RWPE1 (cell line): ENCODE data around the gene UBE2G2.
A peak's percentile ranks its signal among the peaks of the same experiment; 100 is the strongest.

Experiments
- CTCF ChIA-PET: fragments of 350-600 bp; sonication (Branson Sonifier 250); formaldehyde crosslinking; extraction: SDS; loops from one replicate; lab custom pipeline; 2021; lab: Yijun Ruan, JAX
- POLR2A ChIA-PET: fragments of 400-600 bp; formaldehyde crosslinking; extraction: SDS; loops from one replicate; lab custom pipeline; 2020; ENCODE audit warnings: antibody characterized with exemption; ENCODE audit not compliant: low non-redundant PET; lab: Yijun Ruan, JAX
- DNase-seq: peaks from one replicate; pipeline ENCODE4 v3.0.0; 2012; ENCODE audit warnings: low spot score
- H3K27ac ChIP-seq: fragments of 450-650 bp; 2 replicates; pipeline ENCODE4 v1.5.1; 2017
- TF ChIP-seq, protein P1 (sequence below): fragments of 450-650 bp; conservative IDR thresholded peaks from 2 replicates; pipeline ENCODE4 v1.5.1; 2017; ENCODE audit warnings: low read depth, mild to moderate bottlenecking

The UBE2G2 gene

DNA sequence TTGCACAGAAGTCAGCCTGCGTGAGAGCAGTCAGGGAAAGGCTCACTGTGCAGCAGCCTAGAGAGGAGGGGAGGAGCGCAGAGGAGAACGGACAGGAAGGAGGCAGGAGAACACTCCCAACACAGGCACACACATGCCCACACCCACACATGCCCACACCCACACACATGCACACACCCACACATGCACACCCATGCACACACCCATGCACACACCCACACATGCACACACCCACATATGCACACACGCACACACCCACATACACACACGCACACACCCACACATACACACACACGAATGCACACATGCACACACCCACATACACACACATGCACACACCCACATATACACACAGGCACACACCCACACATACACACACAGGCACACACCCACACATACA is 9.2 kb upstream of the UBE2G2 start:
- H3K27ac ChIP-seq: peak overlapping the region; percentile 20
- ChIA-PET CTCF (no interaction called here), POLR2A (interaction anchor here (0.5 kb wide), 1 partner anchor 117 kb away, joined by 4 read pairs; no protein-coding TSS in a partner anchor)

DNA sequence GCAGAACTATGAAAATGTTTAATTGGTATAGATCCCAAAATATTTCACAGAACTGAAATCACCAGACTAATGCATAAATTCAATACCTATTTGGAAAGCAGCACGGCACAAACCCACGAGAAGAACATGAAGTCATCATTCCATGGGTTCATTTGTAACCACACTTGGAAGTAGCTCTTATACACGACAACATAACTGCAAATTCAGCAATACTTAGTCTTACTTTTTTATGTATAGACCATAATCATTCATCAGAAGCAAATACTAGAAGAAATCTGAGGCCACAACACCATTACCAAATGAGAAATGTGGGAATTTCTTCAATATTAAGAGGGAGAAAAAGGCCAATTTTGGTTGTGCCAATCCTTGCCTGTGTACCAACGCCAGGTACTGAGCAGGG is 4.2 kb upstream of the UBE2G2 start:
- POLR2A ChIA-PET: no interaction called here
- CTCF ChIA-PET: no interaction called here
- TF ChIP-seq, protein P1, sequence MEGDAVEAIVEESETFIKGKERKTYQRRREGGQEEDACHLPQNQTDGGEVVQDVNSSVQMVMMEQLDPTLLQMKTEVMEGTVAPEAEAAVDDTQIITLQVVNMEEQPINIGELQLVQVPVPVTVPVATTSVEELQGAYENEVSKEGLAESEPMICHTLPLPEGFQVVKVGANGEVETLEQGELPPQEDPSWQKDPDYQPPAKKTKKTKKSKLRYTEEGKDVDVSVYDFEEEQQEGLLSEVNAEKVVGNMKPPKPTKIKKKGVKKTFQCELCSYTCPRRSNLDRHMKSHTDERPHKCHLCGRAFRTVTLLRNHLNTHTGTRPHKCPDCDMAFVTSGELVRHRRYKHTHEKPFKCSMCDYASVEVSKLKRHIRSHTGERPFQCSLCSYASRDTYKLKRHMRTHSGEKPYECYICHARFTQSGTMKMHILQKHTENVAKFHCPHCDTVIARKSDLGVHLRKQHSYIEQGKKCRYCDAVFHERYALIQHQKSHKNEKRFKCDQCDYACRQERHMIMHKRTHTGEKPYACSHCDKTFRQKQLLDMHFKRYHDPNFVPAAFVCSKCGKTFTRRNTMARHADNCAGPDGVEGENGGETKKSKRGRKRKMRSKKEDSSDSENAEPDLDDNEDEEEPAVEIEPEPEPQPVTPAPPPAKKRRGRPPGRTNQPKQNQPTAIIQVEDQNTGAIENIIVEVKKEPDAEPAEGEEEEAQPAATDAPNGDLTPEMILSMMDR: no peak
- H3K27ac ChIP-seq: no peak overlapping the region
- DNase-seq: no peak

More for the DNA sequence above, 9.2 kb upstream of the UBE2G2 start:
- TF ChIP-seq, protein P1: no peak
- no peak for DNase-seq

DNA sequence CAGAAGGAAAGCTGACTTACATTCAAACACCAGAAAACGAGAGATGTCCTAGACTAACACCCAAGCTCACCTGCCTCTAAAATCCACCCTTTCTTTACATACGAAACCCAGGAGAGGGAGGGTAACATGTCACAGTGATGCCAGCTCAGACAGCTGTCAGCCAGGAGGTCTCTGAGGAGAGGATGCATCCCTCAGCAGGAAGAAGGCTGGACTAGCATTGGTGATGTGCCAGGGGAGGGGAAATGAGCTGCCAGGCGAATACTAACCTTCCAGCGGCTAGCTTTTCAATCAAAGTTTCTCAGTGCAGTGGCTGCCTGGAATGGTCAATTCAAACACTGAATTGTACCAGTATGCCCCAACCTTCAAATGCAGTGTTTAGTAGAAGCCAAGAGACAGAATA is 3.6 kb upstream of the UBE2G2 start:
- POLR2A ChIA-PET: no interaction called here
- no peak overlapping the region for H3K27ac ChIP-seq
- no peak for DNase-seq
- CTCF ChIA-PET: no interaction called here
- TF ChIP-seq, protein P1: no peak

DNA sequence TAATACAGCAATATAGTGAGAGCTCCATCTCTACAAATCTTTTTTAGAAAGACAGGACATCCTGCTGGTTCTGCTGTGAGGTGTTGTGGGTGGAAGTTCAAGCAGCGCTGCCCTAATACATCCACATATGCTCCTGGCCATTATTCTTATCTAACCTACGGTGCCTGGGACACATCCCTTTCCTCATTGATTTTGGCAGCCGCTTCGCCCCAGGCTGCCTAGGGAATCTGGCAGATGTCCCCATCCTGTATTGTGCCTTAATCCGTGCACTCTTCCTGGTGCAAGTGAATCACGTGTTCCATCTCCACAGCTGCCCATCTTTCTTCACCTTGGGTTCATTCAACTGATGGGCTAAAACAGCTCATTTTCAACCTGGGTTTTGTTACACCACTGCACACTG is 3.1 kb upstream of the UBE2G2 start:
- ChIA-PET POLR2A (no interaction called here), CTCF (no interaction called here)
- TF ChIP-seq, protein P1: no peak
- H3K27ac ChIP-seq: 0 out of 2 replicates have a peak overlapping the region, but pooled peaks have one; percentile 22
- no peak for DNase-seq

DNA sequence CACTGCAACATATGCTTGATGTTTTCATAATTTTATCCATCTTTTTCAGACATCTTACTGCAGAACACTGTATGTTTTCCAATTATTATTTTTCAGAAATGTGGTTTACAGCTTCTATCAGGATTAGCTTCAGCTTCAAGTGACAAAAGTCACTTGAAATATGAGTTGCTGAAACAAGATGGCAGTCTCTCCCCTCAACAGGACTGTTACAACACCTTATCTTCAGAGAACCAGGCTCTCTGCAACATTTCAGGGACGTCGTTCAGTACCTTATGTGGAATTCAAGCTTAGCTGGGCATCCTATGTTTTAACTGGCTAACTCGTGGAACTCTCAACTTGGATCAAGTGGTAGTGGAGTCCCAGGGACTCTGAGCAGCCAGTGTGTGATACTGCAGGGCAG is 2.0 kb upstream of the UBE2G2 start:
- H3K27ac ChIP-seq: no peak overlapping the region
- TF ChIP-seq, protein P1: no peak
- DNase-seq: no peak
- POLR2A ChIA-PET: no interaction called here
- CTCF ChIA-PET: no interaction called here

DNA sequence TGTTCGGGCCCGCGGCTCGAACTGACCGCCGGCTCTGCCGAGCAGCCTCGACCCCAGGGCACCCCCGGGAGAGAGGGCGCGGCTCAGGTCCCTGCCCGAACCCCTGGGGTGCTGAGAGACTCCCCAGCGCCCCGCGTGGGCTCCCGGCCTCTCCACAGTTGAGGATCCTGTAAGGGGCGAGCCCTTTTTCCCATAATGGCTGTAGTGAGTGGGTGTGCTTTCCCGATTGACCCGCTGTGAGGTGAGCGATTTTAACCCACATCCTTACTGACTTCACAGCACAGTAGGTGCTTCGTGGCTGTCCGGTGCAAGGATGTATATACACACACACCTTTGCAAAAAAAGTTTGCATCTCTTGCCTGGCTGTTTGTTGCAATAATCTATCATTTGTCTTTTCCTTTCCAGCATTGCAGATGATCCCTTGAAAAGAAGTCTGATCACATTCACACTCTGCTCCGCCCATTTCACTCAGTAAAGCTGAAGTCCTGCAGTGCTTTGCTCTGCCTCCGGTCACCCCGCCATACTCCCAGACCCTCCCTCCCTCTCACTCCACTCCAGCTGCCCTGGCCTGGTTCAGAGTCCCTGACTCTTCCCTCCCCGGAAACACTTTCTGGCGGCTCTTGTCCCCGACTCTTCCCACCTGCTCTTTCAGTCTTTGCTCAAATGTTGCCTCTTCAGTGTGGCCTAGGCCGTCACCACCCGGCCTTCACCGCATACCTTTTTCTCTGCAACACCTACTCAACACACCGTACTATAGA is 955 bp upstream of the UBE2G2 start:
- TF ChIP-seq, protein P1: 0 out of 2 replicates have a peak, but pooled peaks have one; percentile 7
- H3K27ac ChIP-seq: peak overlapping the region; percentile 73
- POLR2A ChIA-PET: interaction anchor here (1.1 to 1.2 kb wide), 2 partner anchors 67 to 125 kb away, joined by 4 to 6 read pairs; no protein-coding TSS in a partner anchor
- peak; percentile 28 for DNase-seq
- CTCF ChIA-PET: interaction anchor here (0.7 to 1.2 kb wide), 3 partner anchors 9 to 292 kb away, joined by 4 to 5 read pairs (median 4); no protein-coding TSS in a partner anchor
